Right renal cortex interstitium (tissue), 3 donors: ENCODE measurements around the gene RAB37. TPM values are rescaled to one million over a fixed set of nuclear protein-coding genes. Genes with fewer than 3 reads are reported as not detected.

Experiments used
- polyA plus RNA-seq, 3 donors: library from polyadenylated mRNA; unstranded; fragments of 120-200 nt; gene quantifications; one replicate each; pipeline ENCODE4 v1.2.1, GENCODE V29; 2013; ENCODE audit not compliant: insufficient read length in 3 of 3

Gene RAB37
- polyA plus RNA-seq, 3 donors = 4.8 to 5.7 (median 5.6) TPM

Other genes starting within 250 kb of the RAB37 start
- gene CD300LB, start 205.8 kb upstream of the RAB37 start, polyA plus RNA-seq = under 1 TPM; 0.11 to 0.25 (median 0.23) TPM
- under 1 TPM; 0.35 to 0.71 (median 0.40) TPM for gene CD300C, start 191.1 kb upstream of the RAB37 start, polyA plus RNA-seq
- gene CD300H, start 169.7 kb upstream of the RAB37 start, polyA plus RNA-seq = under 1 TPM in 1 of 3 donors, not detected in 2; 0.57 TPM
- gene CD300LD, start 145.0 kb upstream of the RAB37 start, polyA plus RNA-seq = not detected
- under 1 TPM; 0.10 to 0.29 (median 0.11) TPM for gene CD300E, start 113.5 kb upstream of the RAB37 start, polyA plus RNA-seq
- gene CD300LF, start 24.3 kb upstream of the RAB37 start, polyA plus RNA-seq = under 1 TPM; 0.32 to 0.57 (median 0.37) TPM
- gene NHERF1, start 11.4 kb downstream of the RAB37 start, polyA plus RNA-seq = 100 to 1,000 TPM; 148 to 190 (median 161) TPM
- gene NAT9, start 39.1 kb downstream of the RAB37 start, polyA plus RNA-seq = 10 to 100 TPM; 39.3 to 41.1 (median 39.9) TPM
- gene GRIN2C, start 122.6 kb downstream of the RAB37 start, polyA plus RNA-seq = under 1 TPM; 0.10 to 0.14 (median 0.13) TPM
- gene FDXR, start 135.7 kb downstream of the RAB37 start, polyA plus RNA-seq = 1 to 10 TPM; 5.9 to 7.2 (median 6.6) TPM
- under 1 TPM; 0.15 to 0.33 (median 0.29) TPM for gene FADS6, start 156.4 kb downstream of the RAB37 start, polyA plus RNA-seq
- under 1 TPM; 0.65 to 0.78 (median 0.67) TPM for gene USH1G, start 186.0 kb downstream of the RAB37 start, polyA plus RNA-seq
- not detected for gene OTOP2, start 187.0 kb downstream of the RAB37 start, polyA plus RNA-seq
- not detected for gene OTOP3, start 198.6 kb downstream of the RAB37 start, polyA plus RNA-seq
- 10 to 100 TPM; 10.4 to 13.1 (median 10.7) TPM for gene HID1, start 235.5 kb downstream of the RAB37 start, polyA plus RNA-seq